Upper lobe of right lung (tissue), 1 donor: ENCODE data around the gene UBE2H. TPM values are rescaled to one million over a fixed set of nuclear protein-coding genes. Genes with fewer than 3 reads are reported as not detected.

Experiments
- ATAC-seq: fragments of 200-7000 bp; cut with Tn5 transposase; one replicate; pipeline ENCODE4 v1.9.1; 2020; ENCODE audit warnings: mild to moderate bottlenecking, moderate library complexity
- DNase-seq: peaks from one replicate; pipeline ENCODE4 v3.0.0-alpha.2; 2020
- H3K27ac ChIP-seq: fragments of 200-600 bp; one replicate; pipeline ENCODE4 v1.8.0; 2022
- H3K27me3 ChIP-seq: fragments of 200-600 bp; one replicate; pipeline ENCODE4 v1.8.0; 2022; ENCODE audit warnings: mild to moderate bottlenecking
- H3K36me3 ChIP-seq: fragments of 200-600 bp; one replicate; pipeline ENCODE4 v1.8.0; 2022
- H3K4me1 ChIP-seq: fragments of 200-600 bp; one replicate; pipeline ENCODE4 v1.8.0; 2022
- H3K4me3 ChIP-seq: fragments of 200-600 bp; one replicate; pipeline ENCODE4 v1.8.0; 2022; ENCODE audit warnings: mild to moderate bottlenecking
- H3K9me3 ChIP-seq: fragments of 200-600 bp; one replicate; pipeline ENCODE4 v1.8.0; 2022
- CTCF ChIP-seq: fragments of 200-600 bp; IDR thresholded peaks from one replicate; pipeline ENCODE4 v1.8.0; 2022; ENCODE audit warnings: antibody characterized with exemption
- intact Hi-C: fragments of 100-400 bp; cut with DNase I; formaldehyde crosslinking; loops from one replicate; pipeline ENCODE4 v1.11.0; 2022
- total RNA-seq: library from RNA; stranded (reverse); fragmentation: NEBNext Ultra II Directional; extraction: Animal tissue kit (Norgen Biotek cat#: 25700); gene quantifications from one replicate; pipeline ENCODE4 v1.2.1, GENCODE V29; 2021
- donor health status: DM: no; HTN: yes; CAD: no; lungs with severe emphysema.

Gene UBE2H
- total RNA-seq, 1 donor from 2014 or later = 69.1 TPM

GRCh38 chr7:129952086-129952652 is 591 bp downstream of the UBE2H start:
- Histone ChIP-seq H3K4me1 (peaks cover 31% of the 10 kb centered on the region), H3K4me3 (peak overlapping the region; percentile 87), H3K27ac (peak overlapping the region; percentile 91), H3K27me3 (no peaks in the 10 kb centered on the region), H3K9me3 (no peaks in the 10 kb centered on the region), H3K36me3 (no peaks in the 10 kb centered on the region)
- peak; percentile 81 for DNase-seq
- intact Hi-C loops = no loop called here
- ATAC-seq = peak; percentile 62
- no peak for TF ChIP-seq CTCF

- TF ChIP-seq CTCF = no peak
- peak; percentile 21 for DNase-seq
- Histone ChIP-seq H3K4me1 (peaks cover 38% of the 10 kb centered on the region), H3K36me3 (no peaks in the 10 kb centered on the region), H3K27ac (peak overlapping the region; percentile 91), H3K4me3 (peak overlapping the region; percentile 87), H3K9me3 (no peaks in the 10 kb centered on the region), H3K27me3 (no peaks in the 10 kb centered on the region)
- no peak for ATAC-seq
- intact Hi-C loops = no loop called here
These were observed 1.3 kb downstream of the UBE2H start for GRCh38 chr7:129951226-129952085.

- H3K27ac ChIP-seq = peak overlapping the region; percentile 91
These were observed 1.9 kb downstream of the UBE2H start for GRCh38 chr7:129950933-129951225.

GRCh38 chr7:129950191-129950932 is 2.4 kb downstream of the UBE2H start:
- no peaks in the 10 kb centered on the region for H3K9me3 ChIP-seq
- peaks cover 42% of the 10 kb centered on the region for H3K4me1 ChIP-seq
- intact Hi-C loops = no loop called here

More at GRCh38 chr7:129950933-129951225, 1.9 kb downstream of the UBE2H start:
- H3K9me3 ChIP-seq = no peaks in the 10 kb centered on the region
- H3K4me1 ChIP-seq = peaks cover 42% of the 10 kb centered on the region
- H3K4me3 ChIP-seq = peak overlapping the region; percentile 87
- no peak for TF ChIP-seq CTCF
- ATAC-seq = no peak
- H3K27me3 ChIP-seq = no peaks in the 10 kb centered on the region
- DNase-seq = no peak
- no peaks in the 10 kb centered on the region for H3K36me3 ChIP-seq
- intact Hi-C loops = no loop called here

More at GRCh38 chr7:129950191-129950932, 2.4 kb downstream of the UBE2H start:
- H3K4me3 ChIP-seq = peak overlapping the region; percentile 87
- no peaks in the 10 kb centered on the region for H3K27me3 ChIP-seq
- TF ChIP-seq CTCF = no peak
- H3K27ac ChIP-seq = peak overlapping the region; percentile 91
- ATAC-seq = no peak
- no peak for DNase-seq
- no peaks in the 10 kb centered on the region for H3K36me3 ChIP-seq
